Liver (tissue), 9 donors: ENCODE results near the gene GALK1. TPM values are rescaled to one million over a fixed set of nuclear protein-coding genes. Genes with fewer than 3 reads are reported as not detected.
A peak's percentile ranks its signal among the peaks of the same experiment; 100 is the strongest.

Experiments used
- DNase-seq: peaks from one replicate; pipeline ENCODE4 v3.0.0-alpha.2; 2017; ENCODE audit warnings: low spot score
- H3K27ac ChIP-seq, 2 donors: one replicate each; pipeline ENCODE4 v1.7.0; 2013; ENCODE audit warnings: inconsistent platforms in 2 of 2, low read length in 2 of 2, control low read depth in 1 of 2, low read depth in 1 of 2, mild to moderate bottlenecking in 1 of 2
- H3K27me3 ChIP-seq, 4 donors: one replicate each; pipeline versions ENCODE4 v1.6.1 to v1.7.0; 2013; ENCODE audit warnings: low read length in 3 of 4, inconsistent platforms in 1 of 4, mild to moderate bottlenecking in 1 of 4, moderate library complexity in 1 of 4; ENCODE audit not compliant: control insufficient read depth in 4 of 4, insufficient read depth in 4 of 4
- H3K36me3 ChIP-seq, 4 donors: one replicate each; pipeline versions ENCODE4 v1.6.1 to v1.7.0; 2013; ENCODE audit warnings: low read length in 3 of 4, mild to moderate bottlenecking in 3 of 4, low read depth in 1 of 4, moderate library complexity in 1 of 4; ENCODE audit not compliant: control insufficient read depth in 4 of 4, insufficient read depth in 3 of 4
- H3K4me1 ChIP-seq, 4 donors: one replicate each; pipeline versions ENCODE4 v1.6.1 to v1.7.0; 2013; ENCODE audit warnings: low read length in 3 of 4, mild to moderate bottlenecking in 3 of 4, moderate library complexity in 1 of 4; ENCODE audit not compliant: control insufficient read depth in 4 of 4, insufficient read depth in 4 of 4
- H3K4me3 ChIP-seq, 3 donors: one replicate each; pipeline versions ENCODE4 v1.6.1 to v1.7.0; 2013; ENCODE audit warnings: low read length in 3 of 3, control low read depth in 1 of 3, low read depth in 1 of 3, mild to moderate bottlenecking in 1 of 3
- H3K9ac ChIP-seq, 2 donors: one replicate each; pipeline ENCODE4 v1.7.0; 2013; ENCODE audit warnings: low read length in 2 of 2, mild to moderate bottlenecking in 2 of 2, moderate library complexity in 2 of 2, control low read depth in 1 of 2, low read depth in 1 of 2
- H3K9me3 ChIP-seq, 4 donors: one replicate each; pipeline versions ENCODE4 v1.6.1 to v1.7.0; 2013; ENCODE audit warnings: low read length in 3 of 4; ENCODE audit not compliant: control insufficient read depth in 4 of 4
- FOXA1 ChIP-seq: IDR thresholded peaks from 2 replicates; pipeline ENCODE4 v1.6.1; 2016; ENCODE audit warnings: antibody characterized with exemption
- FOXA2 ChIP-seq: IDR thresholded peaks from 2 replicates; pipeline ENCODE4 v1.6.1; 2016; ENCODE audit warnings: antibody characterized with exemption
- HNF4A ChIP-seq, 2 donors: conservative IDR thresholded peaks; 2 replicates each; pipeline ENCODE4 v1.6.1; 2016; ENCODE audit warnings: antibody characterized with exemption in 2 of 2, mild to moderate bottlenecking in 2 of 2
- HNF4G ChIP-seq: IDR thresholded peaks from 2 replicates; pipeline ENCODE4 v1.6.1; 2016; ENCODE audit warnings: antibody characterized with exemption
- JUND ChIP-seq, 2 donors: IDR thresholded peaks; 2 replicates each; pipeline ENCODE4 v1.6.1; 2016; ENCODE audit warnings: antibody characterized with exemption in 2 of 2
- RAD21 ChIP-seq, 2 donors: IDR thresholded peaks; 2 replicates each; pipeline ENCODE4 v1.6.1; 2016; ENCODE audit warnings: antibody characterized with exemption in 2 of 2, mild to moderate bottlenecking in 2 of 2
- RXRA ChIP-seq, 2 donors: IDR thresholded peaks; 2 replicates each; pipeline ENCODE4 v1.6.1; 2017 to 2018; ENCODE audit warnings: antibody characterized with exemption in 2 of 2, mild to moderate bottlenecking in 1 of 2
- TAF1 ChIP-seq: conservative IDR thresholded peaks from 2 replicates; pipeline ENCODE4 v1.6.1; 2016; ENCODE audit warnings: antibody characterized with exemption, mild to moderate bottlenecking
- YY1 ChIP-seq: IDR thresholded peaks from 2 replicates; pipeline ENCODE4 v1.6.1; 2016; ENCODE audit warnings: antibody characterized with exemption, mild to moderate bottlenecking
- WGBS: extraction: QIAGEN DNeasy Blood & Tissue Kit; methylation state at CpG from one replicate; pipeline ENCODE4 v1.1.7; 2013; 5-methylcytosine and 5-hydroxymethylcytosine counted together
- polyA plus RNA-seq, 2 donors: library from polyadenylated mRNA; stranded (reverse) in 1 of 2; unstranded in 1 of 2; fragments of 200-250 nt in 1 of 2; fragments of >200 nt in 1 of 2; fragmentation: Nextera tagmentation in 1 of 2; extraction: Ambion mirVana in 1 of 2; gene quantifications; one replicate each; pipeline versions ENCODE4 v1.2.1 to v1.2.3, GENCODE V29; 2013 to 2015
- total RNA-seq, 2 donors: library from RNA; depleted of rRNA; stranded (reverse); fragments of >200 nt; gene quantifications; one replicate each; pipeline ENCODE4 v1.2.3, GENCODE V29; 2014
- TF ChIP-seq, protein P1 (sequence below): fragments of 150-350 bp; IDR thresholded peaks from 2 replicates; pipeline ENCODE4 v1.5.1; 2017; ENCODE audit warnings: improper control_type of control experiment, low read depth, low read length; ENCODE audit not compliant: missing input control
- TF ChIP-seq, protein P2 (sequence below): IDR thresholded peaks from 2 replicates; pipeline ENCODE4 v1.6.1; 2016; ENCODE audit warnings: antibody characterized with exemption, mild to moderate bottlenecking
- donor health status: healthy.
- donor health status: healthy.
- donor health status: healthy.
- donor health status: healthy.
- donor health status: healthy.

The GALK1 gene
- total and polyA plus RNA-seq, 4 donors, result 59.0 to 230 (median 95.9) TPM

GRCh38 chr17:75783069-75783783 lies 18.2 kb upstream of the GALK1 start:
- Histone ChIP-seq H3K9ac (peak overlapping the region; percentile 38 to 97), H3K4me1 (peaks cover 2 to 32% (median 10%) of the 10 kb centered on the region in 4 donors), H3K27me3 (no peaks in the 10 kb centered on the region), H3K9me3 (no peaks in the 10 kb centered on the region), H3K36me3 (peaks cover 0 to 5% (median 2%) of the 10 kb centered on the region in 4 donors), H3K4me3 (no peak overlapping the region), H3K27ac (peak overlapping the region; percentile 96 to 99)
- DNase-seq, result no peak
- TF ChIP-seq HNF4A (conservative IDR thresholded peaks at IDR 0.05), result no peak
- TF ChIP-seq RAD21 (IDR thresholded peaks at IDR 0.05), result peak; percentile 39 to 47
- no peak for TF ChIP-seq RXRA (IDR thresholded peaks at IDR 0.05)
- no peak for TF ChIP-seq FOXA1
- TF ChIP-seq, protein P1, sequence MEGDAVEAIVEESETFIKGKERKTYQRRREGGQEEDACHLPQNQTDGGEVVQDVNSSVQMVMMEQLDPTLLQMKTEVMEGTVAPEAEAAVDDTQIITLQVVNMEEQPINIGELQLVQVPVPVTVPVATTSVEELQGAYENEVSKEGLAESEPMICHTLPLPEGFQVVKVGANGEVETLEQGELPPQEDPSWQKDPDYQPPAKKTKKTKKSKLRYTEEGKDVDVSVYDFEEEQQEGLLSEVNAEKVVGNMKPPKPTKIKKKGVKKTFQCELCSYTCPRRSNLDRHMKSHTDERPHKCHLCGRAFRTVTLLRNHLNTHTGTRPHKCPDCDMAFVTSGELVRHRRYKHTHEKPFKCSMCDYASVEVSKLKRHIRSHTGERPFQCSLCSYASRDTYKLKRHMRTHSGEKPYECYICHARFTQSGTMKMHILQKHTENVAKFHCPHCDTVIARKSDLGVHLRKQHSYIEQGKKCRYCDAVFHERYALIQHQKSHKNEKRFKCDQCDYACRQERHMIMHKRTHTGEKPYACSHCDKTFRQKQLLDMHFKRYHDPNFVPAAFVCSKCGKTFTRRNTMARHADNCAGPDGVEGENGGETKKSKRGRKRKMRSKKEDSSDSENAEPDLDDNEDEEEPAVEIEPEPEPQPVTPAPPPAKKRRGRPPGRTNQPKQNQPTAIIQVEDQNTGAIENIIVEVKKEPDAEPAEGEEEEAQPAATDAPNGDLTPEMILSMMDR, result peak; percentile 57
- no peak for TF ChIP-seq HNF4G
- TF ChIP-seq JUND (IDR thresholded peaks at IDR 0.05), result peak in 1 of 2 donors; percentile 18
- WGBS, result 23% methylated on average over 6 of the region's 6 CpGs

DNA sequence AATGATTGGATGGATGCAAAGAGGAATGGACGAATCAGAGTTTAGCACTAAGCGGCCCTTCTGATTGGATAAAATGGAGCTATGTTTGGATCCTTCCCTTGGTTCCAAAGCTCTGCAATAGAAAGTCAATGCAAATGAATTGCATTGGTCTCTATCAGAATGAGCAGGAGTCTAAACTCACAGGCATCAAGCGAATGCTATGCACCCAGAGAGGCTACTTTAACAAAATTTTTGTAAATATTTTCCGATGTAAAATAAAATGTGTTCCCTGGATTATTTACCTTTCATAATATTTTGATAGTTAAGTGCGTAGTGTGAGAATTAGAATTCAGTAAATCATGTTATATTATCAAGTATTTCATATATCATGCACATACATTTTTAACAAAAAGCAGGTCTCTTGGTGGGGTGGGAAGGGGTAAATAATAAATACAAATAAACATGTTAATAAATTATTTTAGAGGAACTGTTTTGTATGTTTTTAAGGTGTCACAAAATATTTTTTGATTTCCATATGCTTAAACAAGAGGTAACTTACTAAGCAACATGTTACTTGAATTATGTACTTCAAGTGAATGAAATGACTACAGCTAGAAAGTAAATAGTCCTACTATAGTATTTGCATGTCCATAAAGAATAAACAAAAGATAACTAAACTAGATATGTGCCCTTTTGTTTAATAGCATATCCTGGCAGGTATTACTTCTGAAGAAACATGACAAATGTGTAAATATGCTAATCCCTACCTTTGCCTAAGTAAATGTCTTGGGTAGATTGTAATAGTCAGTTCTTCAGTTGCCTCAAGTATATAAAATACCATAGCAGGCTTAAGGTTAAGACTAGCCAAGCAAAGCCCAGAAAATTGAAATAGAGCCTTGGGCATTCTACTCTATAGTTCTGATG lies 15.2 kb upstream of the GALK1 start:
- Histone ChIP-seq H3K36me3 (peaks cover 0 to 13% (median 8%) of the 10 kb centered on the region in 4 donors), H3K27ac (peak overlapping the region; percentile 92 to 98), H3K27me3 (no peaks in the 10 kb centered on the region), H3K9ac (no peak overlapping the region), H3K4me3 (no peak overlapping the region), H3K4me1 (peaks cover 3 to 40% (median 23%) of the 10 kb centered on the region in 4 donors), H3K9me3 (no peaks in the 10 kb centered on the region)
- DNase-seq, result no peak
- WGBS, result 23% methylated on average over 5 of the region's 5 CpGs
- TF ChIP-seq RXRA (IDR thresholded peaks at IDR 0.05) (peak in 1 of 2 donors; percentile 18), TAF1 (peak; percentile 21), FOXA2 (no peak), HNF4A (conservative IDR thresholded peaks at IDR 0.05) (peak; percentile 33 to 49), YY1 (peak; percentile 48)
- TF ChIP-seq, protein P2, sequence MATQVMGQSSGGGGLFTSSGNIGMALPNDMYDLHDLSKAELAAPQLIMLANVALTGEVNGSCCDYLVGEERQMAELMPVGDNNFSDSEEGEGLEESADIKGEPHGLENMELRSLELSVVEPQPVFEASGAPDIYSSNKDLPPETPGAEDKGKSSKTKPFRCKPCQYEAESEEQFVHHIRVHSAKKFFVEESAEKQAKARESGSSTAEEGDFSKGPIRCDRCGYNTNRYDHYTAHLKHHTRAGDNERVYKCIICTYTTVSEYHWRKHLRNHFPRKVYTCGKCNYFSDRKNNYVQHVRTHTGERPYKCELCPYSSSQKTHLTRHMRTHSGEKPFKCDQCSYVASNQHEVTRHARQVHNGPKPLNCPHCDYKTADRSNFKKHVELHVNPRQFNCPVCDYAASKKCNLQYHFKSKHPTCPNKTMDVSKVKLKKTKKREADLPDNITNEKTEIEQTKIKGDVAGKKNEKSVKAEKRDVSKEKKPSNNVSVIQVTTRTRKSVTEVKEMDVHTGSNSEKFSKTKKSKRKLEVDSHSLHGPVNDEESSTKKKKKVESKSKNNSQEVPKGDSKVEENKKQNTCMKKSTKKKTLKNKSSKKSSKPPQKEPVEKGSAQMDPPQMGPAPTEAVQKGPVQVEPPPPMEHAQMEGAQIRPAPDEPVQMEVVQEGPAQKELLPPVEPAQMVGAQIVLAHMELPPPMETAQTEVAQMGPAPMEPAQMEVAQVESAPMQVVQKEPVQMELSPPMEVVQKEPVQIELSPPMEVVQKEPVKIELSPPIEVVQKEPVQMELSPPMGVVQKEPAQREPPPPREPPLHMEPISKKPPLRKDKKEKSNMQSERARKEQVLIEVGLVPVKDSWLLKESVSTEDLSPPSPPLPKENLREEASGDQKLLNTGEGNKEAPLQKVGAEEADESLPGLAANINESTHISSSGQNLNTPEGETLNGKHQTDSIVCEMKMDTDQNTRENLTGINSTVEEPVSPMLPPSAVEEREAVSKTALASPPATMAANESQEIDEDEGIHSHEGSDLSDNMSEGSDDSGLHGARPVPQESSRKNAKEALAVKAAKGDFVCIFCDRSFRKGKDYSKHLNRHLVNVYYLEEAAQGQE, result peak; percentile 36
